T-helper 1 cell (primary cell): ENCODE results near the gene HMCN2.
"Not testable (repeated sequence)": the region's sequence is repeated elsewhere in the genome, so short reads cannot be mapped to it uniquely, and the experiment has no call there.

Source experiments
- DNase-seq, 5 donors: peaks; one replicate each; pipeline ENCODE4 v3.0.0-alpha.2; 2012 to 2020

The HMCN2 gene

DNA sequence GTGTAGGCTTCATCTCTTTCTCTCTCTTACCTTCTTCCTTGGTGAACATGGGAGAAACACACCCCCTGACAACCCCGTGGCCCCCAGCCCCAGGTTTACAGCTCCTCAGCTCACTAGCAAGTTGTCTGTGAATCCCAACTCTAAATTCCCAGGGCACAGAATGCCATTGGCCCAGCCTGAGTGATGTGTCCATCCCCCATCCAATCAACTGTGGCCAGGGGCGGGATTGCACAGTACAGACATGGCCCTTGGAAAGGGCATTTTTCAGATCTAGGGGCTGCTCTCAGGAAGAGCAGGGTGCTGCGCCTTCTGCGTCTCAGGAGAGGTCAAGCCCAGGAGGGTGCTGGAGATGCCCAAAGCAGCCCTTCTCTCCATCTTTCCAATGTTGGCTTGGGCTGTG lies 131.0 kb downstream of the HMCN2 start:
- DNase-seq: no peak

GRCh38 chr9:130398487-130399240 lies 133.1 kb downstream of the HMCN2 start:
- DNase-seq: no peak

GRCh38 chr9:130399768-130400167 lies 134.2 kb downstream of the HMCN2 start:
- DNase-seq: no peak

- no peak for DNase-seq
Observed at GRCh38 chr9:130400870-130401269, 135.3 kb downstream of the HMCN2 start.

GRCh38 chr9:130401742-130402141 lies 136.2 kb downstream of the HMCN2 start:
- DNase-seq: not testable (repeated sequence)

DNA sequence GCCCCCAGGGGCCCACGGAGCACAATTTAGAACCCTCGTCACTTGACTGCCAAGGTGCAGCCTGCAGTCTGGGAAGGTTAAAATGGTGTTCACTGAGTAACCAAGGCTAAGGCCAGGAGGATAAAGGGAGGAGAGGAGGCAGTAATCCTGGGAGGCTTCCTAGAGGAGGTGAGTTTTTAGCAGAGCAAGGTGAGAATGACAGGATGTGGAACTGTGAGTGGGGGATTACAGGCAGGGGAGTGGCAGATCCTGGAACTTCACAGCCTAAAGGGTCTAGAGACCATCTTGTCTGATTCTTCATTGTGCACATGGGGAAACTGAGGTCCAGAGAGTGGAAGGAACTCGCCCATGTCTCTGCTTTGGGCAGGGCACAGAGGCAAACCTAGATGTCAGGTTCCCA lies 136.7 kb downstream of the HMCN2 start:
- no peak for DNase-seq

DNA sequence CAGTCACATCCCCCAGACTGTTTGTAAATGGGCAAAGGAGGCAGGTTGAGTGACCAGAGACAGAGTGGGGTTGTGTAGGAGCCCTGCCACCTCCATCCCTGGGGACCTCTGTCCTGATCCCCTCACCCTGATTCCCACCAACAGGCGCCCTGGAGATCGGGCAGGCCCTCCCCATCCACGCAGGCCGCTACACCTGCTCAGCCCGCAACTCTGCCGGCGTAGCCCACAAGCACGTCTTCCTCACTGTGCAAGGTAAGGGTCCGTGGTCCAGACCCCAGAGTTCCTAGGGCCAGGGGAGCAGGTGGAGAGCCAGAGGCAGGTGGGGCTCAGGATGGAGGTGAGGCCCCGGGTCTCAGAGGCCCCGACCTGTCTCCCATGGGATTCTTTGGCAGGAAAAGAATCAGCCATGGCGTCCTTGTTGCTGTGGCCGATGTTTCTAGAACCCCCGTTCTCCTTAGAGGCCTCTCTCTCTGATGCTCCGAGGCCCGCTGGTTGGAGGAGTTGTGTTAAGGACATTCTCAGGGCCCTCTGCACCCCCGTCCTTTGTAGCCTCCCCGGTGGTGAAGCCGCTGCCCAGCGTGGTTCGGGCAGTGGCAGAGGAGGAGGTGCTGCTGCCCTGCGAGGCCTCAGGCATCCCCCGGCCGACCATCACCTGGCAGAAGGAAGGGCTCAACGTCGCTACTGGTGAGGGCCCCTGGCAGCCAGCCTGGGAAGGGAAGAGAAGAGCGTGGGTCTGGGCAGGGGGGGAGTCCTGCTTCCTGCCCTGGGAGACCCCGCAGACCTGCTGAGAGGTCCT lies 137.3 kb downstream of the HMCN2 start:
- no peak for DNase-seq

DNA sequence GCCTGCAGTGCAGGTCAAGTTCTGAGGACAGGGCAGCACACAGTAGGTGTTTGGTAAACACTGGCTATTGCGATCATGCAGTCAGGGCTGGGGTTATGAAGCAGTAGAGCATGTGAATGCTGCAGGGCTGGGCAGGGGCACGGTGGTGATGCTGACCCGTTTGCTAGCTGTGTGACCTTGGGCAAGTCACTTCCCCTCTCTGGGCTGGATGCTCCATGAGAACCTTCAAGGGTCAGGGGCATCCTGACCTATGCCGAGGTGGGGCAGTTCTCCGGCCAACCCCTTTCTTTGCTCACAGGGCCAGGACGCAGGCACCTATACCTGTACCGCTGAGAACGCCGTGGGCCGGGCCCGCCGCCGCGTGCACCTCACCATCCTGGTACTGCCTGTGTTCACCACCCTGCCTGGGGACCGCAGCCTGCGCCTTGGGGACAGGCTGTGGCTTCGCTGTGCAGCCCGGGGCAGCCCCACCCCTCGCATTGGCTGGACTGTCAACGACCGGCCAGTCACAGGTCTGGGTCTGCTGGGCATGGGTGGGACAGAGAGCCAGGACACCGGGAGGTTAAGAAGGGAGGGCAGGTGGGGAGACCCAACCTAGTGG lies 140.2 kb downstream of the HMCN2 start:
- no peak for DNase-seq

DNA sequence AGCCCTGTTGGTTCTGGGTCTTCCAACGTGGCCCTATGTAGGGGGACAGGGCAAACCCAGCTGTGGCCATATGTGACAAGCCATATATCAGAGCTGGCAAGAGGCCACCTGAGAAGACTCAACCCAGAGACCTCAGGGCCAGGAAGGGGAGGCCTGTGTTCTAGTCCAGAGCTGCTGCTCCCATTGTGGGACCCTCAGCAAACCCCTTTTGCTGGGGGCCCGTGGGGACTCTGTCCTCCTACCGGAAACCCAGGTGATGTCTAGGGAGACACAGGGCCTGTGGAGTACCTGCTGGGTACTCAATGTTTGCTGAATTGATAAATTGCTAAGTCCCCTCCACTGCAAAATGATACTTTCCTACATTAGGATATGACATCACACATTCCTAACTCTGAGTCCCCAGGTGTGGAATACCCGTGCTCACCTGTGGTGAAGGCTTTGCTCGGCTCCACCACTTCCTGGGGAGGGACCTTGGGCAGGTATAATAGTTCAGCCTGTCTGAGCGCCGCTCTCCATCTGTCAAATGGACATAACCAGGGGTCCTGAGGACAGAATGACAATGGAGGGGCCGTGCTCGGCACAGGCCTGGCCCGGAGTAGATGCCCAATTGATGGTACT lies 140.8 kb downstream of the HMCN2 start:
- no peak for DNase-seq

- no peak for DNase-seq
Observed at GRCh38 chr9:130407916-130408663, 142.5 kb downstream of the HMCN2 start.

DNA sequence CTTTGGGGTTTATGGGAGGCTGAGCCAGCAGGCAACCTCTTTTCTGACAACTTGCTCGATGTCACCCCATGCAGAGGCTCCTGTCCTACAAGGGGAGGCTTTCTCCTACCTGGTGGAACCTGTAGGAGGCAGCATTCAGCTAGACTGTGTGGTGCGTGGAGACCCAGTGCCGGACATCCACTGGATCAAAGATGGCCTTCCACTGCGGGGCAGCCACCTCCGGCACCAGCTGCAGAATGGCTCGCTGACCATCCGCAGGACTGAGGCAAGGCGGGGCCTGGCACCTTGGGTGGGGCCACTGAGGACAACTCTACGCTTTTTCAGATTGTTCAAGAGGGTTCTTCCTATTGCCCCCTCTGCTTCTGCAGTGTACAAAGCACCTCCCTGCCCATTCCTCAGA lies 143.1 kb downstream of the HMCN2 start:
- DNase-seq: no peak

DNA sequence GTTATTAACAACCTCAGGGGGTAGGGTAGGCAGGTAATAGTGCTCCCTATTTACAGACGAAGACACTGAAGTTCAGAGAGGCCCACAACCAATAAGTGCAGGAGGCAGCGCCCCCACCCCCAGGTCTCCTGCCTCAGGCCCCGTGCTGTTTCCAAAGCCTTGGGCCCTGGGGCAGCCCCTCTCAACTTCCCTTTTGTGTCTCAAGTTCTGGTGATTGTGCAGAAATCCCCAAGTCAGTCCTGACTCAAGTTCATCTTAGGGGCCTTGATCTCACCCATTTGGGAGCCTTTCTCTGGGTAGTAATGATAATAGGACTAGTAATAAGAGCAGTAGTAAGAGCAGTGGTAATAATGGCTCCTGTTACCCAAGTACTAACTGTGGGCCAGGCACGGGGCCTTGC lies 143.7 kb downstream of the HMCN2 start:
- no peak for DNase-seq

DNA sequence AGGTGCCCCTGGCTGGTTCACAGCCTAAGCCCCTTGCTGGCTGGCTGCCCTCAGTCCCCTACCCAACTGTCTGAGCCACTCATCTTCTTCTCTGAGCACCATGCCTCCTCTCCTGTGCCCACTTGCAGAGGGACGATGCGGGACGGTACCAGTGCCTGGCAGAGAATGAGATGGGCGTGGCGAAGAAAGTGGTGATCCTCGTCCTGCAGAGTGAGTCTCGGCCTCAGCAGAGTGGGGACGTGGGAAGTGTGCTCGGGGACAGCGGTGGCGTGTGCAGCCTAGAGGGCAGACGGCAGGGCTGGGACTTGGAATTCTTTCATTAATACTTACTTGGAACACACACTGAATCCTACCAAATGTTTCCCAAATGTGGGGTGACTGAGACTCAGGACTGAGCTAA lies 144.9 kb downstream of the HMCN2 start:
- DNase-seq: no peak

DNA sequence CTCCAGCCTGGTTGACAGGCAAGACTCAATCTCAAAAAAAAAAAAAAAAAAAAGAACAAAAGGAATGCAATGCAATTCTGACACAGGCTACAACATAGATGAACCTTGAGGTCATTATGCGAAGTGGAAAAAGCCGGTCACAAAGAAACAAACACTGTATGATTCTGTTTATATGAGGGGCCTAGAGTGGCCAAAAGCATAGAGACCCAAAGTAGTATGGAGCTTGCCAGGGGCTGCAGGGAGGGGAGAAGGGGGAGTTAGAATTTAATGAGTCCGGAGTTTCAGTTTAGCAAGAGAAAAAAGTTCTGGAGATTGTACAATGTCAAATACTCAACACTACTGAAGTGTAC lies 146.0 kb downstream of the HMCN2 start:
- no peak for DNase-seq

GRCh38 chr9:130414081-130414731 lies 148.6 kb downstream of the HMCN2 start:
- DNase-seq: no peak

- DNase-seq: no peak
Observed at GRCh38 chr9:130414910-130415746, 149.6 kb downstream of the HMCN2 start.

GRCh38 chr9:130417602-130418001 lies 152.0 kb downstream of the HMCN2 start:
- no peak for DNase-seq

GRCh38 chr9:130418776-130419175 lies 153.2 kb downstream of the HMCN2 start:
- no peak for DNase-seq

GRCh38 chr9:130419521-130420035 lies 154.0 kb downstream of the HMCN2 start:
- DNase-seq: no peak

GRCh38 chr9:130421154-130421801 lies 155.7 kb downstream of the HMCN2 start:
- no peak for DNase-seq
